NCI-H526 treated with DMSO at 0.1 percent for 48 hours (cell line): Measurements from ENCODE around the gene EPC1.
"Not testable (repeated sequence)": the region's sequence is repeated elsewhere in the genome, so short reads cannot be mapped to it uniquely, and the experiment has no call there.

Experiments
- DNase-seq: peaks from one replicate; lab custom pipeline; 2025; lab: John Stamatoyannopoulos, UW

Gene EPC1, protein sequence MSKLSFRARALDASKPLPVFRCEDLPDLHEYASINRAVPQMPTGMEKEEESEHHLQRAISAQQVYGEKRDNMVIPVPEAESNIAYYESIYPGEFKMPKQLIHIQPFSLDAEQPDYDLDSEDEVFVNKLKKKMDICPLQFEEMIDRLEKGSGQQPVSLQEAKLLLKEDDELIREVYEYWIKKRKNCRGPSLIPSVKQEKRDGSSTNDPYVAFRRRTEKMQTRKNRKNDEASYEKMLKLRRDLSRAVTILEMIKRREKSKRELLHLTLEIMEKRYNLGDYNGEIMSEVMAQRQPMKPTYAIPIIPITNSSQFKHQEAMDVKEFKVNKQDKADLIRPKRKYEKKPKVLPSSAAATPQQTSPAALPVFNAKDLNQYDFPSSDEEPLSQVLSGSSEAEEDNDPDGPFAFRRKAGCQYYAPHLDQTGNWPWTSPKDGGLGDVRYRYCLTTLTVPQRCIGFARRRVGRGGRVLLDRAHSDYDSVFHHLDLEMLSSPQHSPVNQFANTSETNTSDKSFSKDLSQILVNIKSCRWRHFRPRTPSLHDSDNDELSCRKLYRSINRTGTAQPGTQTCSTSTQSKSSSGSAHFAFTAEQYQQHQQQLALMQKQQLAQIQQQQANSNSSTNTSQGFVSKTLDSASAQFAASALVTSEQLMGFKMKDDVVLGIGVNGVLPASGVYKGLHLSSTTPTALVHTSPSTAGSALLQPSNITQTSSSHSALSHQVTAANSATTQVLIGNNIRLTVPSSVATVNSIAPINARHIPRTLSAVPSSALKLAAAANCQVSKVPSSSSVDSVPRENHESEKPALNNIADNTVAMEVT

DNA sequence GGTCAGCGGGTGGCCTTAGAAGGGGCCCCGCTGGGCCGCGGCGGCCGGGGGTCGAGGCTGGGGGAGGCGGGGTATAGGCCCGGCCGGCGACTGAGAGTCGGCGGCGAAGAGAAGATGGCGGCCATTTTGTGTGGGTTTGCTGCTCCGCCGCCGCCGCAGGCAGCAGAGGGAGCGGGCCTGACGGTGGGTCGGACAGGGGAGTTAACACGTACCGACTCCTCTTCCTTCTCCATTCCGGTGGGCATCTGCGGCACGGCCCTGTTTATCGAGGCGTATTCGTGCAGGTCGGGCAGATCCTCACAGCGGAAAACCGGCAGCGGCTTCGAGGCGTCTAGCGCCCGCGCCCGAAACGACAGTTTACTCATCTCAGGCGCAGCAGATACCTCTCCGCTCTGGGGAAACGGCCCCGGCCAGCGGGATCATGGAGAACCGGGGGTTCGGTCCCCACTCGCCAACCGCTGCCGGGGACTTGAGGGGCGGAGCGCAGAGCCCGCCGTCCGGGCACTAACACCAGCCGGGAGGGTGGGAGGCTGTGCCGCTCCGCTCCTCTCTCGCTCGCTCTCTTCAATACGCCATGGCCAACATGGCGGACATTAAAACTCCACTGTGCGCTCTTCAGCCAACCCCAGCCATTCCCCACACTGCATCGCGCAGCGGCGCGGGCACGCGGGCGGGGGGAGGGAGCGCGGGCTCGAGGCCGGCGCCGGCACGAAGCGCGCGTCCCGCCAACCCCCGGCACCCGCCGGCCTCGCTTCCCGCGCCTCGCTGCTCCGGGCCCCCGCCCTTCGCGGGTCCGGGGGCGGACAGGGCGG is at the start of gene EPC1:
Gene EPC1 (minus strand): TSS at position 608 of the 812 bp plus-strand sequence. CDS start 243 bp downstream, at position 365.
- peak; percentile 57 for DNase-seq

GRCh38 chr10:32393911-32394310 is 47.0 kb upstream of the EPC1 start:
- no peak for DNase-seq

- not testable (repeated sequence) for DNase-seq
Observed at GRCh38 chr10:32392284-32392683, 45.3 kb upstream of the EPC1 start.

- no peak for DNase-seq
Observed at GRCh38 chr10:32390193-32390592, 43.2 kb upstream of the EPC1 start.

DNA sequence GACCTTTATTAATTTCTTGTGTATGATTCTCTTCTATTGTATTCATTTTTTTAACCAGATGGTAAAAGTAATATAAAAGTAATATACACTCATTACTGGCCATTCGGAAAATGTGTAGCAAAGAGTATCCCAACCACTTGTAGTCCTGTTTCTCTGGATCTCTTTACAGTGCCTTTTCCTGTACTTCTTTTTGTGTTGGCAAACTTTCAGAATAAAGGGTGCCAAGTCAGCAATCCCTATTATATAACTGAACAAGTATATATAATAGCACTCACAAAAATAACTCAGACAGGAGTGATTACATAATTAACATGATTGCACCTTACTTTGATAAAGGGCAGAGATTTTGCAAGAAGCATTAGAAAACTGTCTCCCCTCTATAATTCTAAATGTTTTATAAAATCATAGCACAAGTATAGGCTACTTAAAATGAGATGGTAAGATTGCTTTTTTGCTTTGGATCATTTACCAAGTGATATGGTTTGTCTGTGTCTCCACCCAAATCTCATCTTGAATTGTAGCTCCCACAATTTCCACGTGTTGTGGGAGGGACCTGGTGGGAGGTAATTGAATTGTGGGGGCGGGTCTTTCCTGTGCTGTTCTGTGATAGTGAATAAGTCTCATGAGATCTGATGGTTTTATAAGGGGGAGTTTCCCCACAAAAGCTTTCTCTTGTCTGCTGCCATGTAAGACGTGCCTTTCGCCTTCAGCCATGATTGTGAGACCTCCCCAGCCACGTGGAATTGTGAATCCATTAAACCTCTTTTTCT is 41.5 kb upstream of the EPC1 start:
- no peak for DNase-seq

- DNase-seq: no peak
Observed at GRCh38 chr10:32386623-32387260, 39.8 kb upstream of the EPC1 start.

GRCh38 chr10:32384171-32384570 is 37.2 kb upstream of the EPC1 start:
- no peak for DNase-seq

DNA sequence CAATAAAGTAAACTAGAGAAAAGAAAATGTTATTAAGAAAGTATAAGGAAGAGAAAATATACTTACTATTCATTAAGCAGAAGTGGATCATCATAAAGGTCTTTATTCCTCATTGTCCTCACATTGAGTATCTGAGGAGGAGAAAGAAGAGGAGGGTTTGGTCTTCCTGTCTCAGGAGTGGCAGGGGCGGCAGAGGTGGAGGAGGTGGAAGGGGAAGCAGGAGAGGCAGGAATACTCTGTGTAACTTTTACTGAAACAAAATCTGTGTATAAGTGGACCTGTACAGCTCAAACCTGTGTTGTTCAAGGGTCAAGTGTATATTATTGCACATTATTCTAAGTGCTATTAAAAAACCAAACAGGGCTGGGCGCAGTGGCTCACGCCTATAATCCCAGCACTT is 34.2 kb upstream of the EPC1 start:
- DNase-seq: no peak

GRCh38 chr10:32379950-32380551 is 33.1 kb upstream of the EPC1 start:
- peak; percentile 51 for DNase-seq

- peak; percentile 83 for DNase-seq
Observed at GRCh38 chr10:32379318-32379949, 32.5 kb upstream of the EPC1 start.

DNA sequence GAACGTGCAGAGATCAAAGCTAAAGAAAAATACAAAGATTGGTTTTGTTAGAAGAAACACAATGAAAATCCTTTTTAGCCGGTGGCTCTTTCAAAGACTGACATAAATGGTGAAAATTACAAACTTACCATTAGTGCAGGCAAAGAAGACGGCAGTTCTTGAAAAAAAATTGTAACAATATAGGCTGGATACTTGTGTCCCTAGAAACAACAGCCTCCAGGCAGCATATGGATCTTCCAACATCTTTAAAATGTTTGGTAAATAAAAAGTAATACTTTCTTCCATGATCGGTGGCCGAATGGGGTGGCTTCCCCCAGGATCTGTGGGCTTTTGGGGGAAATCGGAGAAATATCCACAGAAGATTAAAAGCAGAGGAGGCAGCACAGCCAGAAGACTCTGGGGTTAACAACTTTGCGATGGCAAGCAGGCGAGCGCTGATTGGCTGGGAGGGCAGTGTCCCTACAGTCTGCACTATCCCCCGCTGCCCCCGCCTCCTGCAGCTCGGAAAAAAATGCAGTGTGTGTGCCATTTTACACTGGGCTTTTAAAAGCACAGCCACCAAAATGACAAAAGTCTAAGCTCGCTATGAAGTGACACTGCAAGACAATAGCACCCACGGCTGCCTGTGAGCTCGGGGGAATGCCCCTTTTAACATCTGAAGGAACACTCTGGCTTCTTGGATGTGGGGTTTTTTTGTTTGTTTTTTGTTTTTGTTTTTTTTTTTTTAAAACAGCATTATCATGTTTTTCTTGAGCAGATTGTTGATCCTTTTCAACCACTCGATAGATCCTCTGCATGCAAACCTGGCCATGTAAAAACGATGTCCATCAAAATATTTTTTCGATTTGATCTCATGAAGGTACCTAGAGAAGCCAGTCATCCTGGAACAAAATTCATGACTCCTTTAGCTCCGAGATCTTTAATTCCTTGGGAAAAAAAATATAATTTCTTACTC is 31.7 kb upstream of the EPC1 start:
- peak; percentile 80 for DNase-seq

GRCh38 chr10:32377458-32378259 is 30.7 kb upstream of the EPC1 start:
- DNase-seq: peak; percentile 34

DNA sequence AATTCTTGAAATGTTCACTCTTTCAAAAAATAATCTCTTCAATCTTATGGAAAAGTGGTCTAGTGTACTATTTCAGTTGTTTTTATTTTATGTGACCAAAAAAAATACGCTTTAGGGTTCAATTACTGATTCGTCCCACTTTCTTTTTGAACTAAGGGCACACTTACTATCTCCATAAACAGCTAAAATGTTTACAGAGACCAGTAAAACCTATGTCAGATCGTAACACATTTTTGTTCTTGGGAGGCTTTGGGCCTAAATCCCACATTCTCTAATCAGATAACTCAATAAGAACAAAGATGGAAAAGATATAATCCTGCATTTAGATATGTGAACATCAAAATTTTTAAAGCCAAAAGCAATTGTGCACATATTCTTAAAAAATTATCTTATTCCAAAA is 29.8 kb upstream of the EPC1 start:
- no peak for DNase-seq

- no peak for DNase-seq
Observed at GRCh38 chr10:32376097-32376496, 29.1 kb upstream of the EPC1 start.

DNA sequence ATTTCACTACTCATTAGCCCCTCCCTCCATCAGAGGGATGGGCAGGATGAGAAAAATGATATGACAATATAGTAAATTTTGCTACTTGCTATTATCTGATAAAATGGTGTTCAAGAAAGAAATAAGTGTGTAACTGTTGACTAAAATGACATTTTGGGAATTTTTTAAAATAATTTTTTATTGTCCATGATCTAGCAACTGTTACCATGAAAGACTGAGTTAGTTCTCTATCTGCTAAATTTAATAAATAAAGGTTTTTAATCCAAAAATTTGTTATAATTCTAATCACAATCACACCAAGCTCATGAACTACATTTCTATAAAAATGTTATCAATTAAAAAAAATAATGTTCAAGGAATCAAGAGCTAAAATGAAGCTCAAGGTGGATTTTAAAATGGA is 28.7 kb upstream of the EPC1 start:
- no peak for DNase-seq

DNA sequence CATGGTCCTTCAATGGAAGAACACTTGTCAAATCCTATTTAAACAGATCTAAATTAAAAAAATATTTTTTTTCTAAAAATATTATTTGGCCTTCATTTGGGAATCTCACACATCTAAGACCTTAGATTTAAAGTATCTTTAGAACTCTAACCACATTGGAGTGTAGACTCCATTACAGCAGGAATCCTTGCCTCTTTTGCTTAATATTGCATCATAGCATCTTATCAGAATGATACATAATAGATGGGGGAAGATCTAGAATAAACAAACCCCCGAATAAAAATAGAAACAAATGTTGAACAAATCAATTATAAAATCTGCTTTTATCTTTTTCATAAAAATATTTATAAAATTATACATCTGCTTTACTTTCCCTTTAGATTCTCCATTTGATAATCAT is 27.6 kb upstream of the EPC1 start:
- no peak for DNase-seq

DNA sequence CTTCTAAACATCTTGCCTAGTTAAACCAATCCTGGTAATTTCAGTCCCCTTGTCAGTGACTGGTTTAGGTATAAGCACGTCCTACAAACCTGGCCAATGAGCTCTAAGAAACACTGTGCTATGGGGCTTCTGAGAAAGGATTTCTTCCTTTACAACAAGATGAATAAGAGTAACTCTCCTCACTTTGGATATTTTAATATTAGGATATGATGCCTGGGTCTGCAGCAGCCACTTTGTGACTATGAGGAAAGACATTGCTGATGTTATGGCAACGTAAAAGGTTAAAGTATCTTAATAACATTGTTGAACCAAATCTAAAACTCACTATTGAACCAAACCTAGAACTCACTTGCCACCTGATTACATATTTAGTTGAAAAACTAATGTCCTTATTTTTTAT is 26.5 kb upstream of the EPC1 start:
- DNase-seq: no peak

DNA sequence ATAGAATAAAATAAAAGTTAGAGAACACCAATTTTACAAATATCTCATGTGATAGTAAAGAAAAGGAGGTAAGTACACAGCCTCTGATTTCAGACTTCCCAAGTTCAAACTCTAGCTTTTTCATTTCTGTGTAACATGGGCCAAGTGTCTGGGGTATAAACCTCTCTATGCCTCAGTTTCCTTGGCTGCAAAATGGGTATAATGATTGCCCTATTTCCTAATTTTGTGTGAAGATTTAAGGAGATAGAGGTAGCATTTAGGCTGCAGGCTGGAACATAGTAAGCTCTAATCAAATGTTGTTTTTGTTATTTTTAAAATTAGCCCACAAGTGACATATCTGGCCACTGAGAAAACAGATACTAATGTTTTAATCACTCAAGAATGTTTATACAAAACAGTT is 26.1 kb upstream of the EPC1 start:
- DNase-seq: no peak
